K562 (cell line): ENCODE measurements around the gene FBXO46. TPM values are rescaled to one million over a fixed set of nuclear protein-coding genes. Genes with fewer than 3 reads are reported as not detected.
A peak's percentile ranks its signal among the peaks of the same experiment; 100 is the strongest.

ENCODE experiments used
- ATF7 ChIP-seq: fragments of 450-650 bp; IDR thresholded peaks from 2 replicates; pipeline ENCODE4 v1.7.1; 2014; ENCODE audit warnings: mild to moderate bottlenecking, moderate library complexity
- CBX2 ChIP-seq: fragments of 200-600 bp; sonication (generic); IDR thresholded peaks from one replicate; pipeline ENCODE4 v1.6.1; 2012; ENCODE audit warnings: mild to moderate bottlenecking, low read length, inconsistent platforms; ENCODE audit not compliant: insufficient read depth, poor library complexity, severe bottlenecking
- CTBP1 ChIP-seq: fragments of 450-650 bp; IDR thresholded peaks from 2 replicates; pipeline ENCODE4 v1.6.1; 2016; ENCODE audit warnings: borderline replicate concordance
- EZH2 ChIP-seq: IDR thresholded peaks from 2 replicates; pipeline ENCODE4 v1.6.1; 2012; ENCODE audit warnings: low read depth, mild to moderate bottlenecking, inconsistent platforms, low read length, borderline replicate concordance
- FOSL1 ChIP-seq: fragments of 200-800 bp; sonication (Bioruptor generic); conservative IDR thresholded peaks from 2 replicates; pipeline ENCODE4 v1.6.1; 2016; ENCODE audit warnings: missing genetic modification characterization, missing compliant biosample characterization
- JUN ChIP-seq, 2 experiments: sonication (generic) in 1 of 2; formaldehyde crosslinking in 1 of 2; IDR thresholded peaks; 2 replicates each; pipeline versions ENCODE4 v1.6.1 to v1.8.0; 2012 to 2022; ENCODE audit warnings: borderline replicate concordance in 2 of 2, mild to moderate bottlenecking in 2 of 2, improper control_type of control experiment in 1 of 2, low read depth in 1 of 2, low read length in 1 of 2, missing genetic modification reagents in 1 of 2
- LCOR ChIP-seq: sonication (generic); formaldehyde crosslinking; IDR thresholded peaks from 2 replicates; pipeline ENCODE4 v1.8.0; 2022; ENCODE audit warnings: mild to moderate bottlenecking, missing genetic modification reagents
- PCBP2 ChIP-seq: fragments of 200-400 bp; formaldehyde crosslinking; IDR thresholded peaks from 2 replicates; pipeline ENCODE4 v1.6.1; 2018; ENCODE audit warnings: low read length, low read depth, mild to moderate bottlenecking, moderate library complexity; ENCODE audit not compliant: poor library complexity, severe bottlenecking
- SETDB1 ChIP-seq: IDR thresholded peaks from one replicate; pipeline ENCODE4 v1.6.1; 2012; ENCODE audit warnings: low read length, control low read depth, inconsistent platforms
- STAG1 ChIP-seq: sonication (generic); formaldehyde crosslinking; IDR thresholded peaks from 2 replicates; pipeline ENCODE4 v1.5.0; 2020; ENCODE audit warnings: missing genetic modification reagents, borderline replicate concordance
- XRCC5 ChIP-seq: fragments of 200-400 bp; formaldehyde crosslinking; IDR thresholded peaks from 2 replicates; pipeline ENCODE4 v1.6.1; 2017; ENCODE audit warnings: low read depth, mild to moderate bottlenecking, low read length
- ZKSCAN1 ChIP-seq: fragments of 150-350 bp; IDR thresholded peaks from 2 replicates; pipeline ENCODE4 v1.6.1; 2016; ENCODE audit warnings: low read depth, low read length
- ZNF274 ChIP-seq: IDR thresholded peaks from 2 replicates; pipeline ENCODE4 v1.6.1; 2011; ENCODE audit warnings: low read depth, mild to moderate bottlenecking, low read length, moderate library complexity, borderline replicate concordance
- ZNF311 ChIP-seq: fragments of 250-450 bp; sonication (Bioruptor Pico); IDR thresholded peaks from 2 replicates; pipeline ENCODE4 v1.4.0; 2020; ENCODE audit warnings: mild to moderate bottlenecking, moderate library complexity
- ZNF699 ChIP-seq: fragments of 250-450 bp; sonication (Bioruptor Pico); IDR thresholded peaks from 2 replicates; pipeline ENCODE4 v1.8.0; 2021; ENCODE audit warnings: mild to moderate bottlenecking, moderate library complexity; ENCODE audit not compliant: insufficient replicate concordance
- ZNF76 ChIP-seq: fragments of 250-450 bp; sonication (Bioruptor Pico); IDR thresholded peaks from 2 replicates; pipeline ENCODE4 v1.4.0; 2020; ENCODE audit warnings: mild to moderate bottlenecking, moderate library complexity, borderline replicate concordance
- polyA plus RNA-seq, 8 experiments: library from polyadenylated mRNA; depleted of rRNA in 4 of 8; stranded (reverse) in 5 of 8; unstranded in 3 of 8; fragments of >200 nt; fragmentation: Nextera tagmentation in 2 of 8; fragmentation: Illumina TruSeq in 1 of 8; extraction: Ambion mirVana in 2 of 8; extraction: Trizol in 1 of 8; gene quantifications; 2 replicates each; pipeline versions ENCODE4 v1.2.1 to v1.2.3, GENCODE V29; 2011 to 2014; ENCODE audit warnings: inconsistent platforms in 1 of 8, missing spikeins in 1 of 8
- total RNA-seq, 7 experiments: library from RNA; depleted of rRNA in 6 of 7; stranded (reverse); fragments of >200 nt in 6 of 7; fragmentation: Illumina TruSeq in 2 of 7; extraction: Trizol in 2 of 7; gene quantifications; 2 replicates each; pipeline versions ENCODE4 v1.2.1 to v1.2.3, GENCODE V29; 2011 to 2021; ENCODE audit warnings: low replicate concordance in 1 of 7
- TF ChIP-seq, protein P1 (sequence below), 2 experiments: fragments of 450-650 bp; formaldehyde crosslinking in 1 of 2; IDR thresholded peaks; 2 replicates each; pipeline versions ENCODE4 v1.4.0 to v1.6.1; 2014 to 2020; ENCODE audit warnings: mild to moderate bottlenecking in 2 of 2, borderline replicate concordance in 1 of 2, low read depth in 1 of 2
- TF ChIP-seq, protein P2 (sequence below): sonication (generic); formaldehyde crosslinking; IDR thresholded peaks from 2 replicates; pipeline ENCODE4 v1.8.0; 2022; ENCODE audit warnings: missing genetic modification reagents, mild to moderate bottlenecking, moderate library complexity, borderline replicate concordance

The FBXO46 gene
- total and polyA plus RNA-seq, 9 of the 15 experiments (the other 6 are each of a cell fraction or from before 2014, with no cell fraction given): 1.5 to 36.1 (median 7.3) TPM

DNA sequence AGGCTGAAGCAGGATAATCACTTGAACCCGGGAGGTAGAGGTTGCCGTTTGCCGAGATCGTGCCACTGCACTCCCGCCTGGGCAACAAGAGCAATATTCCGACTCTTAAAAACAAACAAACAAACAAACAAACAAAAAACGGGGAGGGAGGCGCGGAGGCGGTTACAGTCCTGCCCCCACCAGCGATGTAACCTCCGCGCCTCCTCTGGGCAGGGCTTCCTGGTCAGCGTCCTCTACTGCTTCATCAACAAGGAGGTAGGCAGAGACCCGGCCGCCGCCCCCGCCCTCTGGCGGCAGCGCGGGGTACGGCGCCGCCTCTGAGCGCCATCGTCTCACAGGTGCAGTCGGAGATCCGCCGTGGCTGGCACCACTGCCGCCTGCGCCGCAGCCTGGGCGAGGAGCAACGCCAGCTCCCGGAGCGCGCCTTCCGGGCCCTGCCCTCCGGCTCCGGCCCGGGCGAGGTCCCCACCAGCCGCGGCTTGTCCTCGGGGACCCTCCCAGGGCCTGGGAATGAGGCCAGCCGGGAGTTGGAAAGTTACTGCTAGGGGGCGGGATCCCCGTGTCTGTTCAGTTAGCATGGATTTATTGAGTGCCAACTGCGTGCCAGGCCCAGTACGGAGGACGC, 49.2 kb downstream of the FBXO46 start (continued):
- TF ChIP-seq ZKSCAN1 (0 out of 2 replicates have a peak, but pooled peaks have one; percentile 36), JUN (IDR thresholded peaks at IDR 0.05; ENCODE audit: borderline replicate concordance, low read depth, low read length) (peak; percentile 40; the same call in 1 of the 2 replicates), JUN (CRISPR knock-in tag; IDR thresholded peaks at IDR 0.05; ENCODE audit: borderline replicate concordance) (no peak), PCBP2 (no peak), FOSL1 (tag) (no peak), LCOR (CRISPR knock-in tag) (0 out of 2 replicates have a peak, but pooled peaks have one; percentile 21), ZNF76 (CRISPR knock-in tag) (no peak), CBX2 (no peak), XRCC5 (peak; percentile 53; the same call in 1 of the 2 replicates), CTBP1 (peak; percentile 87), ZNF311 (no peak), STAG1 (CRISPR knock-in tag) (peak; percentile 14; the same call in 1 of the 2 replicates), SETDB1 (no peak), ZNF274 (no peak), ATF7 (peak; percentile 35; the same call in 1 of the 2 replicates), EZH2 (no peak), ZNF699 (CRISPR knock-in tag) (no peak)
- TF ChIP-seq, protein P1, sequence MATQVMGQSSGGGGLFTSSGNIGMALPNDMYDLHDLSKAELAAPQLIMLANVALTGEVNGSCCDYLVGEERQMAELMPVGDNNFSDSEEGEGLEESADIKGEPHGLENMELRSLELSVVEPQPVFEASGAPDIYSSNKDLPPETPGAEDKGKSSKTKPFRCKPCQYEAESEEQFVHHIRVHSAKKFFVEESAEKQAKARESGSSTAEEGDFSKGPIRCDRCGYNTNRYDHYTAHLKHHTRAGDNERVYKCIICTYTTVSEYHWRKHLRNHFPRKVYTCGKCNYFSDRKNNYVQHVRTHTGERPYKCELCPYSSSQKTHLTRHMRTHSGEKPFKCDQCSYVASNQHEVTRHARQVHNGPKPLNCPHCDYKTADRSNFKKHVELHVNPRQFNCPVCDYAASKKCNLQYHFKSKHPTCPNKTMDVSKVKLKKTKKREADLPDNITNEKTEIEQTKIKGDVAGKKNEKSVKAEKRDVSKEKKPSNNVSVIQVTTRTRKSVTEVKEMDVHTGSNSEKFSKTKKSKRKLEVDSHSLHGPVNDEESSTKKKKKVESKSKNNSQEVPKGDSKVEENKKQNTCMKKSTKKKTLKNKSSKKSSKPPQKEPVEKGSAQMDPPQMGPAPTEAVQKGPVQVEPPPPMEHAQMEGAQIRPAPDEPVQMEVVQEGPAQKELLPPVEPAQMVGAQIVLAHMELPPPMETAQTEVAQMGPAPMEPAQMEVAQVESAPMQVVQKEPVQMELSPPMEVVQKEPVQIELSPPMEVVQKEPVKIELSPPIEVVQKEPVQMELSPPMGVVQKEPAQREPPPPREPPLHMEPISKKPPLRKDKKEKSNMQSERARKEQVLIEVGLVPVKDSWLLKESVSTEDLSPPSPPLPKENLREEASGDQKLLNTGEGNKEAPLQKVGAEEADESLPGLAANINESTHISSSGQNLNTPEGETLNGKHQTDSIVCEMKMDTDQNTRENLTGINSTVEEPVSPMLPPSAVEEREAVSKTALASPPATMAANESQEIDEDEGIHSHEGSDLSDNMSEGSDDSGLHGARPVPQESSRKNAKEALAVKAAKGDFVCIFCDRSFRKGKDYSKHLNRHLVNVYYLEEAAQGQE (IDR thresholded peaks at IDR 0.05; ENCODE audit: borderline replicate concordance): peak; percentile 70
- TF ChIP-seq, protein P1 (CRISPR knock-in tag; IDR thresholded peaks at IDR 0.05; ENCODE audit: low read depth): no peak
- TF ChIP-seq, protein P2, sequence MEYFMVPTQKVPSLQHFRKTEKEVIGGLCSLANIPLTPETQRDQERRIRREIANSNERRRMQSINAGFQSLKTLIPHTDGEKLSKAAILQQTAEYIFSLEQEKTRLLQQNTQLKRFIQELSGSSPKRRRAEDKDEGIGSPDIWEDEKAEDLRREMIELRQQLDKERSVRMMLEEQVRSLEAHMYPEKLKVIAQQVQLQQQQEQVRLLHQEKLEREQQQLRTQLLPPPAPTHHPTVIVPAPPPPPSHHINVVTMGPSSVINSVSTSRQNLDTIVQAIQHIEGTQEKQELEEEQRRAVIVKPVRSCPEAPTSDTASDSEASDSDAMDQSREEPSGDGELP (CRISPR knock-in tag): peak; percentile 70; the same call in 1 of the 2 replicates
